PC-9 (cell line): ENCODE measurements around the gene MDN1. TPM values are rescaled to one million over a fixed set of nuclear protein-coding genes. Genes with fewer than 3 reads are reported as not detected.
A peak's percentile ranks its signal among the peaks of the same experiment; 100 is the strongest.

ENCODE experiments used
- BruUV-seq: library from RNA; stranded (reverse); fragments of 400-500 nt; replicated peaks from 2 replicates; lab custom pipeline; 2021; lab: Mats Ljungman, UMichigan
- CTCF ChIA-PET: fragments of 300-600 bp; sonication (Branson Sonifier 250); formaldehyde crosslinking; loops from one replicate; lab custom pipeline; 2022; ENCODE audit warnings: antibody characterized with exemption; lab: Charles Lee
- POLR2A ChIA-PET: fragments of 300-600 bp; sonication (Branson Sonifier 250); formaldehyde crosslinking; loops from one replicate; lab custom pipeline; 2022; ENCODE audit warnings: antibody characterized with exemption; ENCODE audit not compliant: unreplicated experiment; lab: Charles Lee
- DNase-seq, 2 experiments: peaks; one replicate each; pipeline versions ENCODE4 v3.0.0 to v3.0.0-alpha.2; 2015 to 2022; ENCODE audit warnings: mixed read lengths in 1 of 2
- H2AFZ ChIP-seq: fragments of 200-600 bp; sonication (generic); 2 replicates; pipeline ENCODE4 v1.8.1; 2017; ENCODE audit warnings: antibody characterized with exemption
- H3F3A ChIP-seq: fragments of 200-600 bp; sonication (generic); 2 replicates; pipeline ENCODE4 v1.8.1; 2017; ENCODE audit warnings: antibody characterized with exemption, mild to moderate bottlenecking, low read depth; ENCODE audit not compliant: insufficient read depth
- H3K27ac ChIP-seq: fragments of 200-600 bp; sonication (generic); 2 replicates; pipeline ENCODE4 v1.6.1; 2016; ENCODE audit warnings: mixed run types
- H3K27me3 ChIP-seq: fragments of 200-600 bp; sonication (generic); 2 replicates; pipeline ENCODE4 v1.6.1; 2016; ENCODE audit warnings: low read depth, mixed run types; ENCODE audit not compliant: insufficient read depth
- H3K36me3 ChIP-seq: fragments of 200-600 bp; sonication (generic); 2 replicates; pipeline ENCODE4 v1.6.1; 2016; ENCODE audit warnings: low read depth, mixed run types
- H3K4me1 ChIP-seq: fragments of 200-600 bp; sonication (generic); replicated peaks from 2 replicates; pipeline ENCODE4 v1.6.1; 2016; ENCODE audit warnings: mixed run types; ENCODE audit not compliant: insufficient read depth
- H3K4me2 ChIP-seq: fragments of 200-600 bp; sonication (generic); 2 replicates; pipeline ENCODE4 v1.6.1; 2017; ENCODE audit warnings: mixed run types
- H3K4me3 ChIP-seq: fragments of 200-600 bp; sonication (generic); 2 replicates; pipeline ENCODE4 v1.6.1; 2016; ENCODE audit warnings: mixed run types
- H3K79me2 ChIP-seq: fragments of 200-600 bp; sonication (generic); 2 replicates; pipeline ENCODE4 v1.6.1; 2017; ENCODE audit warnings: low read depth, mixed run types
- H3K9me2 ChIP-seq: fragments of 200-600 bp; sonication (generic); 2 replicates; pipeline ENCODE4 v1.8.1; 2017; ENCODE audit warnings: mild to moderate bottlenecking; ENCODE audit not compliant: insufficient read depth
- H3K9me3 ChIP-seq: fragments of 200-600 bp; sonication (generic); 2 replicates; pipeline ENCODE4 v1.8.1; 2016; ENCODE audit warnings: low read depth; ENCODE audit not compliant: insufficient read depth
- H4K20me1 ChIP-seq: fragments of 200-600 bp; sonication (generic); 2 replicates; pipeline ENCODE4 v1.8.1; 2017; ENCODE audit not compliant: insufficient read depth
- CTCF ChIP-seq: fragments of 200-600 bp; sonication (generic); conservative IDR thresholded peaks from 2 replicates; pipeline ENCODE4 v1.6.1; 2017; ENCODE audit warnings: mixed run types, antibody characterized with exemption, mild to moderate bottlenecking, moderate library complexity
- EZH2 ChIP-seq: fragments of 200-600 bp; sonication (generic); IDR thresholded peaks from 2 replicates; pipeline ENCODE4 v1.8.0; 2017; ENCODE audit warnings: antibody characterized with exemption, low read depth
- intact Hi-C: fragments of 100-400 bp; cut with micrococcal nuclease; formaldehyde crosslinking; loops from one replicate; pipeline ENCODE4 v1.10.0; 2022; ENCODE audit not compliant: unreplicated experiment
- total RNA-seq: library from RNA; stranded (reverse); gene quantifications from 2 replicates; pipeline ENCODE4 v1.2.3, GENCODE V29; 2021

The MDN1 gene
- total RNA-seq, 1 experiment from 2014 or later, result 38.6 TPM

GRCh38 chr6:89649682-89650081 lies 169.9 kb downstream of the MDN1 start:
- Histone ChIP-seq H3K4me1 (peaks cover 18% of the 10 kb centered on the region), H3K27ac (no peak overlapping the region), H2AFZ (no peak overlapping the region), H4K20me1 (no peaks in the 10 kb centered on the region), H3K79me2 (no peaks in the 10 kb centered on the region), H3F3A (no peaks in the 10 kb centered on the region), H3K9me3 (no peaks in the 10 kb centered on the region), H3K4me3 (no peak overlapping the region), H3K4me2 (peak overlapping the region; percentile 13; the same call in 1 of the 2 replicates), H3K27me3 (no peaks in the 10 kb centered on the region), H3K9me2 (no peaks in the 10 kb centered on the region), H3K36me3 (no peaks in the 10 kb centered on the region)
- CTCF ChIA-PET, result no interaction called here
- DNase-seq, result peak in 1 of 2 experiments; percentile 52
- TF ChIP-seq CTCF (no peak), EZH2 (no peak)
- no TSS peak for BruUV-seq
- intact Hi-C loops, result no loop called here
- POLR2A ChIA-PET, result no interaction called here

GRCh38 chr6:89644864-89645263 lies 174.7 kb downstream of the MDN1 start:
- no peaks in the 10 kb centered on the region for H4K20me1 ChIP-seq
- H3F3A ChIP-seq, result no peaks in the 10 kb centered on the region
- TF ChIP-seq EZH2, result no peak
- no peak for TF ChIP-seq CTCF
- DNase-seq, result peak; percentile 58 to 61
- H3K4me2 ChIP-seq, result no peak overlapping the region
- H3K9me2 ChIP-seq, result no peaks in the 10 kb centered on the region
- H3K36me3 ChIP-seq, result no peaks in the 10 kb centered on the region
- H3K9me3 ChIP-seq, result no peaks in the 10 kb centered on the region
- H3K79me2 ChIP-seq, result no peaks in the 10 kb centered on the region
- intact Hi-C loops, result no loop called here
- no peak overlapping the region for H2AFZ ChIP-seq
- H3K4me3 ChIP-seq, result no peak overlapping the region
- H3K4me1 ChIP-seq, result peaks cover 13% of the 10 kb centered on the region
- no peaks in the 10 kb centered on the region for H3K27me3 ChIP-seq
- CTCF ChIA-PET, result no interaction called here
- POLR2A ChIA-PET, result no interaction called here
- 0 out of 2 replicates have a peak overlapping the region, but pooled peaks have one; percentile 17 for H3K27ac ChIP-seq
- no TSS peak for BruUV-seq

- no TSS peak for BruUV-seq
- Histone ChIP-seq H4K20me1 (no peaks in the 10 kb centered on the region), H3K36me3 (no peaks in the 10 kb centered on the region), H3F3A (no peaks in the 10 kb centered on the region), H3K4me1 (peaks cover 14% of the 10 kb centered on the region), H3K27ac (no peak overlapping the region), H3K79me2 (peaks cover 10% of the 10 kb centered on the region; the same call in 1 of the 2 replicates), H3K9me3 (no peaks in the 10 kb centered on the region), H3K27me3 (no peaks in the 10 kb centered on the region), H3K4me3 (no peak overlapping the region), H3K4me2 (no peak overlapping the region), H3K9me2 (no peaks in the 10 kb centered on the region), H2AFZ (no peak overlapping the region)
- CTCF ChIA-PET, result no interaction called here
- DNase-seq, result no peak
- no peak for TF ChIP-seq EZH2
- no peak for TF ChIP-seq CTCF
- POLR2A ChIA-PET, result no interaction called here
- intact Hi-C loops, result no loop called here
These were observed 176.2 kb downstream of the MDN1 start for GRCh38 chr6:89643406-89643805.
